GM18507 (cell line): ENCODE results near the gene RNF150.
"Not testable (repeated sequence)": the region's sequence is repeated elsewhere in the genome, so short reads cannot be mapped to it uniquely, and the experiment has no call there.

Source experiments
- DNase-seq: peaks from one replicate; pipeline ENCODE4 v3.0.0; 2011; ENCODE audit warnings: low read depth; ENCODE audit not compliant: insufficient read length; ENCODE audit errors: extremely low spot score
- FAIRE-seq: peaks from 2 replicates; lab custom pipeline; 2011; peaks lifted over from hg19 to GRCh38; lab: Jason Lieb, UNC

RNF150 gene

GRCh38 chr4:141133146-141133998, at the start of gene RNF150:
Gene RNF150, minus strand, starts transcription at chr4:141133469.
- FAIRE-seq (no peak), DNase-seq (peak; percentile 14)

- DNase-seq: no peak
- FAIRE-seq: no peak
These were observed 47.9 kb upstream of the RNF150 start for GRCh38 chr4:141180991-141181761.

- FAIRE-seq: no peak
These were observed 46.5 kb upstream of the RNF150 start for GRCh38 chr4:141179474-141180373.

GRCh38 chr4:141177171-141177570, 43.9 kb upstream of the RNF150 start:
- DNase-seq (no peak), FAIRE-seq (no peak)

More at GRCh38 chr4:141179474-141180373, 46.5 kb upstream of the RNF150 start:
- DNase-seq: no peak

- FAIRE-seq: no peak
- no peak for DNase-seq
These were observed 41.2 kb upstream of the RNF150 start for GRCh38 chr4:141174457-141174856.

GRCh38 chr4:141170671-141171070, 37.4 kb upstream of the RNF150 start:
- DNase-seq (no peak), FAIRE-seq (no peak)

- no peak for DNase-seq
- no peak for FAIRE-seq
These were observed 36.1 kb upstream of the RNF150 start for GRCh38 chr4:141169391-141169790.

- not testable (repeated sequence) for DNase-seq, FAIRE-seq
These were observed 31.7 kb upstream of the RNF150 start for GRCh38 chr4:141165001-141165400.

- DNase-seq: no peak
- FAIRE-seq: no peak
These were observed 25.8 kb upstream of the RNF150 start for GRCh38 chr4:141159027-141159426.

GRCh38 chr4:141158219-141158618, 24.9 kb upstream of the RNF150 start:
- DNase-seq (no peak), FAIRE-seq (peak; percentile 60)

GRCh38 chr4:141155586-141155985, 22.3 kb upstream of the RNF150 start:
- no peak for DNase-seq
- no peak for FAIRE-seq

GRCh38 chr4:141154725-141155124, 21.5 kb upstream of the RNF150 start:
- no peak for FAIRE-seq

GRCh38 chr4:141153751-141154510, 20.7 kb upstream of the RNF150 start:
- no peak for FAIRE-seq
- no peak for DNase-seq

More at GRCh38 chr4:141154725-141155124, 21.5 kb upstream of the RNF150 start:
- no peak for DNase-seq

GRCh38 chr4:141144207-141144606, 10.9 kb upstream of the RNF150 start:
- FAIRE-seq (no peak), DNase-seq (no peak)

- no peak for FAIRE-seq
- no peak for DNase-seq
These were observed 9.2 kb upstream of the RNF150 start for GRCh38 chr4:141142423-141142822.

- FAIRE-seq: no peak
- DNase-seq: no peak
These were observed 7.3 kb upstream of the RNF150 start for GRCh38 chr4:141140391-141141200.

GRCh38 chr4:141133999-141134995, 1.0 kb upstream of the RNF150 start:
- no peak for DNase-seq
- no peak for FAIRE-seq
